ENCODE measurements around the gene REL. TPM values are rescaled to one million over a fixed set of nuclear protein-coding genes. Genes with fewer than 3 reads are reported as not detected.

The REL gene
- total RNA-seq, 1 experiment from 2014 or later: 6.2 TPM

- no peak overlapping the region for H3K9ac ChIP-seq (ENCODE audit: extremely low read depth, insufficient read length, low read length)
- H2BK15ac ChIP-seq (ENCODE audit: low read depth, low read length): no peak overlapping the region
- TF ChIP-seq CTCF (conservative IDR thresholded peaks at IDR 0.05): no peak
- Mint-ChIP-seq H3K4me1 (no peaks in the 10 kb centered on the region), H3K36me3 (ENCODE audit: insufficient read depth in 1 of 3, low read depth in 3 of 3) (peaks cover 0 to 10% (median 7%) of the 10 kb centered on the region in 3 experiments; a peak in 5 of 7 replicates), H3K27ac (no peak overlapping the region), H3K27me3 (ENCODE audit: low read depth) (no peaks in the 10 kb centered on the region), H3K9me3 (no peaks in the 10 kb centered on the region), H3K4me3 (no peak overlapping the region)
- H2BK20ac ChIP-seq (ENCODE audit: low read depth, low read length, poor library complexity, severe bottlenecking): no peak overlapping the region
- no peak overlapping the region for H3K4me2 ChIP-seq (ENCODE audit: insufficient read depth, insufficient read length, low read length)
- H4K20me1 ChIP-seq (ENCODE audit: control insufficient read depth, insufficient read depth, insufficient read length): no peaks in the 10 kb centered on the region
- no peaks in the 10 kb centered on the region for H3K79me1 ChIP-seq (ENCODE audit: insufficient read depth, low read depth, low read length, poor library complexity, severe bottlenecking)
- WGBS (ENCODE audit: extremely low coverage, insufficient read length, low lambda C conversion rate): no CpG with 5 or more reads among the region's 1 CpG
- no peak overlapping the region for H4K91ac ChIP-seq (ENCODE audit: insufficient read length, low read depth, low read length)
- no peak overlapping the region for H3T11ph ChIP-seq (ENCODE audit: low read length)
- no peak overlapping the region for H2AK5ac ChIP-seq (ENCODE audit: insufficient read length, low read length)
- H3K14ac ChIP-seq (ENCODE audit: insufficient read depth, low read length): no peak overlapping the region
- no peak overlapping the region for H2BK12ac ChIP-seq (ENCODE audit: insufficient read length, low read depth, low read length)
- H3K27ac ChIP-seq (ENCODE audit: insufficient read length, low read depth, low read length): no peak overlapping the region
- no peak overlapping the region for H3K4ac ChIP-seq (ENCODE audit: low read depth, low read length)
- DNase-seq: no peak
- no peaks in the 10 kb centered on the region for H3K4me1 ChIP-seq (ENCODE audit: insufficient read depth, low read length)
- no peak overlapping the region for H2BK5ac ChIP-seq (ENCODE audit: insufficient read length, low read length)
- no peaks in the 10 kb centered on the region for H3K23me2 ChIP-seq (ENCODE audit: insufficient read length, low read depth, low read length, poor library complexity, severe bottlenecking)
- H4K5ac ChIP-seq (ENCODE audit: insufficient read length, low read depth, low read length): no peak overlapping the region
- no peaks in the 10 kb centered on the region for H3K27me3 ChIP-seq (ENCODE audit: insufficient read depth, low read length)
- H4K8ac ChIP-seq (replicated peaks; ENCODE audit: insufficient read length, low read depth, low read length): no peak overlapping the region
- no peaks in the 10 kb centered on the region for H3K9me3 ChIP-seq (ENCODE audit: control insufficient read depth, low read depth, low read length)
- no peaks in the 10 kb centered on the region for H3K79me2 ChIP-seq (ENCODE audit: insufficient read depth, low read length)
- H2BK120ac ChIP-seq (ENCODE audit: low read depth, low read length, poor library complexity, severe bottlenecking): no peak overlapping the region
- no peak overlapping the region for H3K18ac ChIP-seq (ENCODE audit: insufficient read length, low read depth, low read length)
- no peak overlapping the region for H3K56ac ChIP-seq (ENCODE audit: insufficient read length, low read depth, low read length)
- no peak overlapping the region for H2AFZ ChIP-seq (ENCODE audit: low read length)
- H3K23ac ChIP-seq (ENCODE audit: insufficient read length, low read depth, low read length): no peak overlapping the region
Measured at GRCh38 chr2:60898567-60898966, 17.2 kb downstream of the REL start.
